K562 (cell line): ENCODE results near the gene RAB21. TPM values are rescaled to one million over a fixed set of nuclear protein-coding genes. Genes with fewer than 3 reads are reported as not detected.

ENCODE experiments used
- ATAC-seq: fragments of 200-7000 bp; cut with Tn5 transposase; 3 replicates; pipeline ENCODE4 v1.9.1; 2020; ENCODE audit warnings: moderate library complexity
- BruUV-seq: library from RNA; stranded (reverse); fragments of 400-500 nt; replicated peaks from 2 replicates; lab custom pipeline; 2021; lab: Mats Ljungman, UMichigan
- CTCF ChIA-PET: fragments of 300-600 bp; formaldehyde crosslinking; extraction: SDS; loops from one replicate; lab custom pipeline; 2021; ENCODE audit warnings: low intra/inter-chr PET ratio; lab: Yijun Ruan, JAX
- POLR2A ChIA-PET: fragments of 300-600, 350-650 bp; sonication (Branson Sonifier 250); formaldehyde crosslinking; extraction: SDS; loops from one replicate; lab custom pipeline; 2021; ENCODE audit warnings: antibody characterized with exemption, inconsistent platforms; lab: Yijun Ruan, JAX
- DNase-seq, 4 experiments: peaks; one replicate each; pipeline versions ENCODE4 v3.0.0 to v3.0.0-alpha.2; 2011 to 2018; ENCODE audit warnings: low spot score in 3 of 4, mixed read lengths in 3 of 4; ENCODE audit errors: extremely low read depth in 1 of 4
- FAIRE-seq: peaks from 2 replicates; lab custom pipeline; 2011; peaks lifted over from hg19 to GRCh38; lab: Jason Lieb, UNC
- H2AFZ ChIP-seq: 2 replicates; pipeline ENCODE4 v1.6.0; 2011; ENCODE audit warnings: low read depth, low read length, control low read depth, inconsistent platforms
- H3K27ac ChIP-seq: fragments of 200-600 bp; 3 replicates; pipeline ENCODE4 v1.8.0; 2011; ENCODE audit warnings: low read depth, mild to moderate bottlenecking, control low read depth, inconsistent platforms, low read length, moderate library complexity, mixed read lengths; ENCODE audit errors: extremely low read depth
- H3K27me3 ChIP-seq, 2 experiments: fragments of 300-600 bp in 1 of 2; 2 replicates in 1 of 2; 3 replicates in 1 of 2; pipeline versions ENCODE4 v1.6.0 to v1.8.0; 2011; ENCODE audit warnings: inconsistent platforms in 2 of 2, low read length in 2 of 2, mild to moderate bottlenecking in 1 of 2, mixed read lengths in 1 of 2, moderate library complexity in 1 of 2; ENCODE audit not compliant: control insufficient read depth in 2 of 2, insufficient read depth in 2 of 2
- H3K36me3 ChIP-seq: fragments of 300-600 bp; 3 replicates; pipeline ENCODE4 v1.8.0; 2011; ENCODE audit warnings: mild to moderate bottlenecking, low read length, inconsistent platforms; ENCODE audit not compliant: control insufficient read depth, insufficient read depth
- H3K4me1 ChIP-seq, 2 experiments: fragments of 200-600 bp in 1 of 2; replicated peaks in 1 of 2; 2 replicates in 1 of 2; 3 replicates in 1 of 2; pipeline versions ENCODE4 v1.5.1 to v1.8.0; 2011; ENCODE audit warnings: inconsistent platforms in 2 of 2, low read length in 2 of 2, mild to moderate bottlenecking in 1 of 2, mixed read lengths in 1 of 2, moderate library complexity in 1 of 2; ENCODE audit not compliant: control insufficient read depth in 2 of 2, insufficient read depth in 2 of 2
- H3K4me2 ChIP-seq: 2 replicates; pipeline ENCODE4 v1.6.1; 2011; ENCODE audit warnings: low read length, control low read depth, inconsistent platforms, mixed read lengths; ENCODE audit not compliant: insufficient read depth
- H3K4me3 ChIP-seq: fragments of 200-600 bp; sonication (generic), shearing (Covaris generic); 2 replicates; pipeline ENCODE4 v1.5.1; 2016; ENCODE audit warnings: control low read depth, inconsistent platforms
- H3K79me2 ChIP-seq: fragments of 200-600 bp; 3 replicates; pipeline ENCODE4 v1.8.0; 2011; ENCODE audit warnings: low read length, inconsistent platforms; ENCODE audit not compliant: control insufficient read depth, insufficient read depth
- H3K9ac ChIP-seq, 2 experiments: 2 replicates each; pipeline versions ENCODE4 v1.6.0 to v1.6.1; 2011; ENCODE audit warnings: low read depth in 2 of 2, low read length in 2 of 2, control low read depth in 1 of 2, inconsistent platforms in 1 of 2, mild to moderate bottlenecking in 1 of 2, mixed read lengths in 1 of 2; ENCODE audit not compliant: insufficient read depth in 1 of 2
- H3K9me1 ChIP-seq: one replicate; pipeline ENCODE4 v1.6.0; 2011; ENCODE audit warnings: inconsistent platforms, mild to moderate bottlenecking, low read length, moderate library complexity; ENCODE audit not compliant: control insufficient read depth, insufficient read depth
- H3K9me3 ChIP-seq: replicated peaks from 2 replicates; pipeline ENCODE4 v1.5.1; 2011; ENCODE audit warnings: low read depth, low read length, inconsistent platforms; ENCODE audit not compliant: control insufficient read depth, insufficient read depth
- H4K20me1 ChIP-seq: replicated peaks from 2 replicates; pipeline ENCODE4 v1.6.1; 2011; ENCODE audit warnings: low read length, inconsistent platforms, mixed read lengths; ENCODE audit not compliant: control insufficient read depth, insufficient read depth
- C11orf30 ChIP-seq: fragments of 450-650 bp; IDR thresholded peaks from 2 replicates; pipeline ENCODE4 v1.6.1; 2016; ENCODE audit warnings: low read depth, mild to moderate bottlenecking
- CBFA2T2 ChIP-seq: fragments of 450-650 bp; conservative IDR thresholded peaks from 2 replicates; pipeline ENCODE4 v1.6.1; 2017; ENCODE audit warnings: mild to moderate bottlenecking
- CBFA2T3 ChIP-seq: fragments of 450-650 bp; IDR thresholded peaks from 2 replicates; pipeline ENCODE4 v1.6.1; 2017
- CBX8 ChIP-seq: fragments of 200-600 bp; sonication (generic); IDR thresholded peaks from 2 replicates; pipeline ENCODE4 v1.6.1; 2012; ENCODE audit warnings: borderline replicate concordance, mixed run types, low read depth, mild to moderate bottlenecking, moderate library complexity, mixed read lengths, low read length, control low read depth, inconsistent platforms; ENCODE audit not compliant: poor library complexity, severe bottlenecking; ENCODE audit errors: extremely low read depth
- CEBPG ChIP-seq, 3 experiments: fragments of 200-800 bp in 1 of 3; sonication (Bioruptor generic) in 1 of 3; sonication (generic) in 1 of 3; formaldehyde crosslinking in 1 of 3; IDR thresholded peaks in 2 of 3; conservative IDR thresholded peaks in 1 of 3; 2 replicates each; pipeline versions ENCODE4 v1.6.1 to v1.8.0; 2016 to 2022; ENCODE audit warnings: missing compliant biosample characterization in 2 of 3, missing genetic modification characterization in 2 of 3, mild to moderate bottlenecking in 1 of 3, missing genetic modification reagents in 1 of 3
- FOXK2 ChIP-seq, 2 experiments: fragments of 450-650 bp; IDR thresholded peaks in 1 of 2; conservative IDR thresholded peaks in 1 of 2; 2 replicates each; pipeline ENCODE4 v1.6.1; 2016; ENCODE audit warnings: low read depth in 2 of 2, mild to moderate bottlenecking in 1 of 2
- HMG20B ChIP-seq: fragments of 250-450 bp; sonication (Bioruptor Pico); IDR thresholded peaks from 2 replicates; pipeline ENCODE4 v1.5.0; 2021; ENCODE audit warnings: mild to moderate bottlenecking
- NRF1 ChIP-seq, 2 experiments: fragments of 450-650 bp; IDR thresholded peaks in 1 of 2; conservative IDR thresholded peaks in 1 of 2; 2 replicates each; pipeline ENCODE4 v1.6.1; 2014; ENCODE audit warnings: mild to moderate bottlenecking in 2 of 2
- PYGO2 ChIP-seq: fragments of 450-650 bp; IDR thresholded peaks from 2 replicates; pipeline ENCODE4 v1.6.1; 2016; ENCODE audit warnings: mild to moderate bottlenecking, missing genetic modification characterization, moderate library complexity, missing compliant biosample characterization
- ZZZ3 ChIP-seq: fragments of 450-650 bp; IDR thresholded peaks from 2 replicates; pipeline ENCODE4 v1.6.1; 2016; ENCODE audit warnings: antibody characterized with exemption, mild to moderate bottlenecking, moderate library complexity
- WGBS: fragments of 100-300 bp; shearing (Covaris generic); methylation state at CpG from one replicate; pipeline ENCODE4 v1.1.6; 2016; ENCODE audit warnings: low coverage, mixed read lengths; ENCODE audit not compliant: insufficient coverage; ENCODE audit errors: missing lambda C conversion rate; 5-methylcytosine and 5-hydroxymethylcytosine counted together
- in situ Hi-C: fragments of 300-500 bp; cut with MboI; formaldehyde crosslinking; loops from 4 replicates; pipeline ENCODE4 v1.15.0; 2018; ENCODE audit warnings: inconsistent platforms, mixed read lengths
- intact Hi-C: fragments of 100-400 bp; cut with micrococcal nuclease; formaldehyde crosslinking; loops from 2 replicates; pipeline ENCODE4 v1.14.2; 2022
- polyA plus RNA-seq, 8 experiments: library from polyadenylated mRNA; depleted of rRNA in 4 of 8; stranded (reverse) in 5 of 8; unstranded in 3 of 8; fragments of >200 nt; fragmentation: Nextera tagmentation in 2 of 8; fragmentation: Illumina TruSeq in 1 of 8; extraction: Ambion mirVana in 2 of 8; extraction: Trizol in 1 of 8; gene quantifications; 2 replicates each; pipeline versions ENCODE4 v1.2.1 to v1.2.3, GENCODE V29; 2011 to 2014; ENCODE audit warnings: inconsistent platforms in 1 of 8, missing spikeins in 1 of 8
- total RNA-seq, 7 experiments: library from RNA; depleted of rRNA in 6 of 7; stranded (reverse); fragments of >200 nt in 6 of 7; fragmentation: Illumina TruSeq in 2 of 7; extraction: Trizol in 2 of 7; gene quantifications; 2 replicates each; pipeline versions ENCODE4 v1.2.1 to v1.2.3, GENCODE V29; 2011 to 2021; ENCODE audit warnings: low replicate concordance in 1 of 7
- TF ChIP-seq, protein P1 (sequence below): fragments of 250-450 bp; sonication (Bioruptor Pico); IDR thresholded peaks from 2 replicates; pipeline ENCODE4 v1.5.0; 2021; ENCODE audit warnings: mild to moderate bottlenecking, borderline replicate concordance
- TF ChIP-seq, protein P2 (sequence below): fragments of 250-450 bp; sonication (Bioruptor Pico); IDR thresholded peaks from 2 replicates; pipeline ENCODE4 v1.5.0; 2021
- TF ChIP-seq, protein P3 (sequence below): IDR thresholded peaks from 3 replicates; pipeline ENCODE4 v1.6.1; 2011; ENCODE audit warnings: borderline replicate concordance, mild to moderate bottlenecking, moderate library complexity; ENCODE audit not compliant: insufficient read length; ENCODE audit errors: extremely low read depth

Gene RAB21
- total and polyA plus RNA-seq, 9 of the 15 experiments (the other 6 are each of a cell fraction or from before 2014, with no cell fraction given) = 5.3 to 45.6 (median 19.6) TPM

DNA sequence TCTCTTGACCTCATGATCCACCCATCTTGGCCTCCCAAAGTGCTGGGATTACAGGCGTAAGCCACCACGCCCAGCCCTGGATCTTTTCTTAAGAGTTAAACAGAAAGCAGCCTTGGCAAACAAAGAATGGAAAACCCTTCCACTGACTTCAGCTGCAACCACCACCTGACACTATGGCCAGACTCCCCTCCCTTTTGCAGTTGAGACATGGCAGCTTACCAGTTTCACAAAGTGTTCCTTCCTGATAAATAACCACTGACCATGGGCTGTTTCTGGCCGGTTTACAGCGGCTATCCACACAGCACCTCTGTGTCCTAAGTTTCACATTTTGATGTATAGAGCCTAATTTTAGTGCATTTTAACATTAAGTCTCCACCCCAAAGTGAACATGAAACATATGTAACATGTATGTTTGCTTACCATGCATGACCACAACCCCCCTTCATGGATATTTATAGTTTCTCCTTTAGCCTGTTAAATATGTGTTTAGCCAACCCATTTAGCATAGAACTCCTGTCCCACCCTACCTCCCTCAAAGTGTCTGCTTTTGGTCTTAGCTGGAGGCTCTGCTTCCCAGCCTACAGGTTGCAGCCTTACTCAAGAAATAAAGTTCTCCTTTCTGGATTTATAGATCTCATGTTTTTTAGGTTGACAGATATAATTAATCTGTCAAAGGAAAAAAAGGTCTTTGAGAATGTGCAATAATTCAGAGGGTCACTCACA, 32.7 kb upstream of the RAB21 start:
- peak; percentile 91 for ATAC-seq
- peak in 2 of 4 experiments; percentile 58 to 73 for DNase-seq
- peaks cover 0 to 9% of the 10 kb centered on the region in 2 experiments; a peak in 2 of 5 replicates for H3K4me1 ChIP-seq
- peak overlapping the region; percentile 27; the same call in 1 of the 2 replicates for H3K4me2 ChIP-seq
- peak; percentile 83 for FAIRE-seq
- POLR2A ChIA-PET = interaction anchor here (0.8 to 1.4 kb wide), 4 partner anchors 13 to 59 kb away, joined by 4 read pairs; partner anchors contain the start of genes THAP2 and ZFC3H1
- H3K79me2 ChIP-seq = no peaks in the 10 kb centered on the region
- CTCF ChIA-PET = no interaction called here
- H2AFZ ChIP-seq = peak overlapping the region; percentile 93
- no peaks in the 10 kb centered on the region for H3K36me3 ChIP-seq
- H3K9me3 ChIP-seq = no peaks in the 10 kb centered on the region
- H3K9ac ChIP-seq = peak overlapping the region in 1 of 2 experiments; percentile 41; a peak in 2 of 4 replicates
- BruUV-seq = no TSS peak
- H3K4me3 ChIP-seq = no peak overlapping the region
- H3K27ac ChIP-seq = peak overlapping the region; percentile 70
- in situ Hi-C loops (no loop called here), intact Hi-C loops (no loop called here)
- no peaks in the 10 kb centered on the region for H3K27me3 ChIP-seq
- H3K9me1 ChIP-seq = no peaks in the 10 kb centered on the region
- no peaks in the 10 kb centered on the region for H4K20me1 ChIP-seq
- 25% methylated on average over 4 of the region's 4 CpGs for WGBS
- TF ChIP-seq, protein P1, sequence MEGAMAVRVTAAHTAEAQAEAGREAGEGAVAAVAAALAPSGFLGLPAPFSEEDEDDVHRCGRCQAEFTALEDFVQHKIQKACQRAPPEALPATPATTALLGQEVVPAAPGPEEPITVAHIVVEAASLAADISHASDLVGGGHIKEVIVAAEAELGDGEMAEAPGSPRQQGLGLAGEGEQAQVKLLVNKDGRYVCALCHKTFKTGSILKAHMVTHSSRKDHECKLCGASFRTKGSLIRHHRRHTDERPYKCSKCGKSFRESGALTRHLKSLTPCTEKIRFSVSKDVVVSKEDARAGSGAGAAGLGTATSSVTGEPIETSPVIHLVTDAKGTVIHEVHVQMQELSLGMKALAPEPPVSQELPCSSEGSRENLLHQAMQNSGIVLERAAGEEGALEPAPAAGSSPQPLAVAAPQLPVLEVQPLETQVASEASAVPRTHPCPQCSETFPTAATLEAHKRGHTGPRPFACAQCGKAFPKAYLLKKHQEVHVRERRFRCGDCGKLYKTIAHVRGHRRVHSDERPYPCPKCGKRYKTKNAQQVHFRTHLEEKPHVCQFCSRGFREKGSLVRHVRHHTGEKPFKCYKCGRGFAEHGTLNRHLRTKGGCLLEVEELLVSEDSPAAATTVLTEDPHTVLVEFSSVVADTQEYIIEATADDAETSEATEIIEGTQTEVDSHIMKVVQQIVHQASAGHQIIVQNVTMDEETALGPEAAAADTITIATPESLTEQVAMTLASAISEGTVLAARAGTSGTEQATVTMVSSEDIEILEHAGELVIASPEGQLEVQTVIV (CRISPR knock-in tag) = no peak
- no peak for TF ChIP-seq ZZZ3
- peak; percentile 46 for TF ChIP-seq CBFA2T2
- TF ChIP-seq HMG20B (CRISPR knock-in tag) = no peak
- TF ChIP-seq CBX8 = no peak
- no peak for TF ChIP-seq CEBPG (CRISPR knock-in tag; IDR thresholded peaks at IDR 0.05)
- TF ChIP-seq CEBPG (tag; conservative IDR thresholded peaks at IDR 0.05 in 1 of 2, IDR thresholded peaks at IDR 0.05 in 1 of 2) = no peak
- TF ChIP-seq CBFA2T3 = peak; percentile 70
- TF ChIP-seq, protein P2, sequence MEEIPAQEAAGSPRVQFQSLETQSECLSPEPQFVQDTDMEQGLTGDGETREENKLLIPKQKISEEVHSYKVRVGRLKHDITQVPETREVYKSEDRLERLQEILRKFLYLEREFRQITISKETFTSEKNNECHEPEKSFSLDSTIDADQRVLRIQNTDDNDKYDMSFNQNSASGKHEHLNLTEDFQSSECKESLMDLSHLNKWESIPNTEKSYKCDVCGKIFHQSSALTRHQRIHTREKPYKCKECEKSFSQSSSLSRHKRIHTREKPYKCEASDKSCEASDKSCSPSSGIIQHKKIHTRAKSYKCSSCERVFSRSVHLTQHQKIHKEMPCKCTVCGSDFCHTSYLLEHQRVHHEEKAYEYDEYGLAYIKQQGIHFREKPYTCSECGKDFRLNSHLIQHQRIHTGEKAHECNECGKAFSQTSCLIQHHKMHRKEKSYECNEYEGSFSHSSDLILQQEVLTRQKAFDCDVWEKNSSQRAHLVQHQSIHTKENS = no peak
- TF ChIP-seq NRF1 (conservative IDR thresholded peaks at IDR 0.05 in 1 of 2, IDR thresholded peaks at IDR 0.05 in 1 of 2) = no peak
- TF ChIP-seq C11orf30 = no peak
- TF ChIP-seq FOXK2 (conservative IDR thresholded peaks at IDR 0.05 in 1 of 2, IDR thresholded peaks at IDR 0.05 in 1 of 2; ENCODE audit: low read depth in 2 of 2) = 0 out of 4 replicates have a peak, but pooled peaks have one; percentile 17 to 26
- TF ChIP-seq PYGO2 = no peak
- TF ChIP-seq, protein P3, sequence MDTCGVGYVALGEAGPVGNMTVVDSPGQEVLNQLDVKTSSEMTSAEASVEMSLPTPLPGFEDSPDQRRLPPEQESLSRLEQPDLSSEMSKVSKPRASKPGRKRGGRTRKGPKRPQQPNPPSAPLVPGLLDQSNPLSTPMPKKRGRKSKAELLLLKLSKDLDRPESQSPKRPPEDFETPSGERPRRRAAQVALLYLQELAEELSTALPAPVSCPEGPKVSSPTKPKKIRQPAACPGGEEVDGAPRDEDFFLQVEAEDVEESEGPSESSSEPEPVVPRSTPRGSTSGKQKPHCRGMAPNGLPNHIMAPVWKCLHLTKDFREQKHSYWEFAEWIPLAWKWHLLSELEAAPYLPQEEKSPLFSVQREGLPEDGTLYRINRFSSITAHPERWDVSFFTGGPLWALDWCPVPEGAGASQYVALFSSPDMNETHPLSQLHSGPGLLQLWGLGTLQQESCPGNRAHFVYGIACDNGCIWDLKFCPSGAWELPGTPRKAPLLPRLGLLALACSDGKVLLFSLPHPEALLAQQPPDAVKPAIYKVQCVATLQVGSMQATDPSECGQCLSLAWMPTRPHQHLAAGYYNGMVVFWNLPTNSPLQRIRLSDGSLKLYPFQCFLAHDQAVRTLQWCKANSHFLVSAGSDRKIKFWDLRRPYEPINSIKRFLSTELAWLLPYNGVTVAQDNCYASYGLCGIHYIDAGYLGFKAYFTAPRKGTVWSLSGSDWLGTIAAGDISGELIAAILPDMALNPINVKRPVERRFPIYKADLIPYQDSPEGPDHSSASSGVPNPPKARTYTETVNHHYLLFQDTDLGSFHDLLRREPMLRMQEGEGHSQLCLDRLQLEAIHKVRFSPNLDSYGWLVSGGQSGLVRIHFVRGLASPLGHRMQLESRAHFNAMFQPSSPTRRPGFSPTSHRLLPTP = no peak
